Upper lobe of left lung (tissue), 6 donors: ENCODE data around the gene SIAH3. TPM values are rescaled to one million over a fixed set of nuclear protein-coding genes. Genes with fewer than 3 reads are reported as not detected.

ENCODE experiments used
- ATAC-seq, 2 donors: fragments of 200-7000 bp; cut with Tn5 transposase; one replicate each; pipeline ENCODE4 v1.9.1; 2022; ENCODE audit warnings: mild to moderate bottlenecking in 2 of 2, moderate library complexity in 2 of 2; ENCODE audit not compliant: low FRiP score in 2 of 2
- DNase-seq, 2 donors: peaks; one replicate each; pipeline ENCODE4 v3.0.0-alpha.2; 2019 to 2020
- H3K27ac ChIP-seq, 4 donors: fragments of 200-600 bp; sonication (generic); one replicate each; pipeline ENCODE4 v1.5.1; 2016 to 2019
- H3K27me3 ChIP-seq, 4 donors: fragments of 200-600 bp; sonication (generic); one replicate each; pipeline ENCODE4 v1.5.1; 2017 to 2019
- H3K36me3 ChIP-seq, 4 donors: fragments of 200-600 bp; sonication (generic); one replicate each; pipeline ENCODE4 v1.5.1; 2016 to 2019
- H3K4me1 ChIP-seq, 4 donors: fragments of 200-600 bp; sonication (generic); one replicate each; pipeline ENCODE4 v1.5.1; 2018 to 2019
- H3K4me3 ChIP-seq, 4 donors: fragments of 200-600 bp; sonication (generic); one replicate each; pipeline ENCODE4 v1.5.1; 2017 to 2019; ENCODE audit warnings: mild to moderate bottlenecking in 2 of 4, moderate library complexity in 1 of 4
- H3K9me3 ChIP-seq, 4 donors: fragments of 200-600 bp; sonication (generic); one replicate each; pipeline ENCODE4 v1.5.1; 2018 to 2019
- CTCF ChIP-seq, 6 experiments: fragments of 450-650 bp in 4 of 6; fragments of 200-600 bp in 2 of 6; sonication (generic) in 2 of 6; IDR thresholded peaks; one replicate each; pipeline ENCODE4 v1.5.1; 2016 to 2019; ENCODE audit warnings: antibody characterized with exemption in 6 of 6
- EP300 ChIP-seq, 4 donors: sonication (generic); formaldehyde crosslinking; IDR thresholded peaks; one replicate each; pipeline ENCODE4 v1.5.1; 2017; ENCODE audit warnings: antibody characterized with exemption in 4 of 4, control low read depth in 2 of 4
- POLR2A ChIP-seq, 4 donors: fragments of 450-650 bp; IDR thresholded peaks; one replicate each; pipeline ENCODE4 v1.5.1; 2016 to 2017; ENCODE audit warnings: antibody characterized with exemption in 4 of 4, mild to moderate bottlenecking in 2 of 4
- POLR2AphosphoS5 ChIP-seq, 2 donors: sonication (generic); formaldehyde crosslinking; IDR thresholded peaks; one replicate each; pipeline ENCODE4 v1.5.1; 2017; ENCODE audit warnings: antibody characterized with exemption in 2 of 2
- WGBS, 2 donors: methylation state at CpG; one replicate each; pipeline ENCODE4 v1.1.5; 2017 to 2018; 5-methylcytosine and 5-hydroxymethylcytosine counted together
- small RNA-seq, 4 donors: library from RNA; depleted of rRNA; stranded (forward); fragments of <200 nt; gene quantifications; one replicate each; pipeline ENCODE3, GENCODE V24; 2016
- total RNA-seq, 6 donors: library from RNA; depleted of rRNA in 4 of 6; stranded (reverse); fragments of >200 nt in 4 of 6; gene quantifications; one replicate each; pipeline versions ENCODE4 v1.1.0 to v1.2.1, GENCODE V29; 2016 to 2021
- donor health status: DM: no; HTN: no; CAD: no; lungs with moderate emphysema.
- donor health status: DM: no; HTN: yes; CAD: no; lungs with severe emphysema.

Gene SIAH3
- total RNA-seq, 6 donors from 2014 or later = under 0.01 to 0.39 (median 0.03) TPM; not detected in 1

GRCh38 chr13:45728759-45729158 lies 122.8 kb downstream of the SIAH3 start:
- Histone ChIP-seq H3K36me3 (no peaks in the 10 kb centered on the region), H3K4me1 (no peaks in the 10 kb centered on the region), H3K9me3 (no peaks in the 10 kb centered on the region), H3K27me3 (no peaks in the 10 kb centered on the region), H3K4me3 (no peak overlapping the region), H3K27ac (no peak overlapping the region)
- TF ChIP-seq POLR2AphosphoS5 (IDR thresholded peaks at IDR 0.05) (no peak), EP300 (IDR thresholded peaks at IDR 0.05) (no peak), CTCF (IDR thresholded peaks at IDR 0.05) (no peak), POLR2A (IDR thresholded peaks at IDR 0.05) (no peak)
- 76% methylated on average over 6 of the region's 6 CpGs for WGBS, 2 donors
- ATAC-seq = peak in 1 of 2 donors; percentile 55
- no peak for DNase-seq

Small RNA genes lying within 50 kb of the gene (small RNA-seq; reads per million reads assigned to genes)
- 0 reads per million in 4 donors for gene RF00017

Other genes starting within 250 kb of the SIAH3 start
- not detected for gene ERICH6B, start 236.0 kb downstream of the SIAH3 start, total RNA-seq
- not detected for gene CBY2, start 149.4 kb downstream of the SIAH3 start, total RNA-seq
- 10 to 100 TPM; 23.6 to 71.2 (median 42.3) TPM for gene ZC3H13, start 201.0 kb upstream of the SIAH3 start, total RNA-seq